GM23338 (cell line): ENCODE data around the gene POU5F2. TPM values are rescaled to one million over a fixed set of nuclear protein-coding genes. Genes with fewer than 3 reads are reported as not detected.

Experiments used
- ATAC-seq: fragments of 200-7000 bp; cut with Tn5 transposase; 3 replicates; pipeline ENCODE4 v1.9.1; 2020
- DNase-seq: peaks from one replicate; pipeline ENCODE4 v3.0.0-alpha.2; 2015; ENCODE audit warnings: low spot score
- H2AFZ ChIP-seq: fragments of 200-600 bp; sonication (generic); 2 replicates; pipeline ENCODE4 v1.8.0; 2016; ENCODE audit warnings: antibody characterized with exemption, mild to moderate bottlenecking, moderate library complexity
- H3F3A ChIP-seq: fragments of 200-600 bp; sonication (generic); replicated peaks from 2 replicates; pipeline ENCODE4 v1.8.0; 2017; ENCODE audit warnings: antibody characterized with exemption, mixed run types, low read depth
- H3K27ac ChIP-seq: fragments of 200-600 bp; sonication (generic); 2 replicates; pipeline ENCODE4 v1.6.1; 2016; ENCODE audit warnings: low read depth
- H3K27me3 ChIP-seq: fragments of 200-600 bp; sonication (generic); 2 replicates; pipeline ENCODE4 v1.8.0; 2016; ENCODE audit warnings: mild to moderate bottlenecking, mixed run types, moderate library complexity; ENCODE audit not compliant: insufficient read depth
- H3K36me3 ChIP-seq: fragments of 200-600 bp; sonication (generic); 2 replicates; pipeline ENCODE4 v1.8.0; 2016; ENCODE audit warnings: mild to moderate bottlenecking; ENCODE audit not compliant: insufficient read depth
- H3K4me1 ChIP-seq: fragments of 200-600 bp; sonication (generic); 2 replicates; pipeline ENCODE4 v1.8.0; 2016; ENCODE audit warnings: mild to moderate bottlenecking, moderate library complexity; ENCODE audit not compliant: insufficient read depth
- H3K4me2 ChIP-seq: fragments of 200-600 bp; sonication (generic); 2 replicates; pipeline ENCODE4 v1.7.1; 2017; ENCODE audit warnings: mixed run types
- H3K4me3 ChIP-seq: fragments of 200-600 bp; sonication (generic); 2 replicates; pipeline ENCODE4 v1.6.1; 2016; ENCODE audit warnings: mixed run types
- H3K79me2 ChIP-seq: fragments of 200-600 bp; sonication (generic); replicated peaks from 2 replicates; pipeline ENCODE4 v1.8.0; 2017; ENCODE audit warnings: mild to moderate bottlenecking; ENCODE audit not compliant: insufficient read depth
- H3K9me2 ChIP-seq: fragments of 200-600 bp; sonication (generic); 2 replicates; pipeline ENCODE4 v1.8.0; 2017; ENCODE audit not compliant: insufficient read depth
- H4K20me1 ChIP-seq: fragments of 200-600 bp; sonication (generic); replicated peaks from 2 replicates; pipeline ENCODE4 v1.8.0; 2017; ENCODE audit warnings: mild to moderate bottlenecking; ENCODE audit not compliant: insufficient read depth
- H3K27ac Mint-ChIP-seq: 2 replicates; pipeline ENCODE4 v1.8.0; 2020; ENCODE audit warnings: inconsistent platforms, mild to moderate bottlenecking, moderate library complexity, mixed read lengths
- H3K27me3 Mint-ChIP-seq: 3 replicates; pipeline ENCODE4 v1.8.0; 2022; ENCODE audit warnings: low read depth, mild to moderate bottlenecking, moderate library complexity, mixed read lengths, inconsistent platforms; ENCODE audit not compliant: insufficient read depth, poor library complexity
- H3K36me3 Mint-ChIP-seq: 3 replicates; pipeline ENCODE4 v1.8.0; 2021; ENCODE audit warnings: low read depth, mild to moderate bottlenecking, inconsistent platforms, moderate library complexity, mixed read lengths
- H3K4me1 Mint-ChIP-seq: 3 replicates; pipeline ENCODE4 v1.8.0; 2020; ENCODE audit warnings: mild to moderate bottlenecking, inconsistent platforms, mixed read lengths
- H3K4me3 Mint-ChIP-seq: 3 replicates; pipeline ENCODE4 v1.8.0; 2021; ENCODE audit warnings: moderate library complexity, mild to moderate bottlenecking, inconsistent platforms, mixed read lengths
- H3K9me3 Mint-ChIP-seq: 3 replicates; pipeline ENCODE4 v1.8.0; 2020; ENCODE audit warnings: moderate library complexity, mild to moderate bottlenecking, inconsistent platforms, mixed read lengths
- CREB1 ChIP-seq: fragments of 250-450 bp; sonication (Bioruptor Pico); IDR thresholded peaks from 2 replicates; pipeline ENCODE4 v1.5.0; 2020; ENCODE audit warnings: low read depth, mild to moderate bottlenecking, moderate library complexity
- EZH2 ChIP-seq: fragments of 200-600 bp; sonication (generic); IDR thresholded peaks from one replicate; pipeline ENCODE4 v1.8.0; 2017; ENCODE audit warnings: antibody characterized with exemption, mild to moderate bottlenecking, low read depth; ENCODE audit not compliant: unreplicated experiment
- EZH2phosphoT487 ChIP-seq: fragments of 200-600 bp; sonication (generic); IDR thresholded peaks from one replicate; pipeline ENCODE4 v1.8.1; 2018; ENCODE audit warnings: antibody characterized with exemption; ENCODE audit not compliant: unreplicated experiment
- NANOG ChIP-seq: IDR thresholded peaks from 2 replicates; pipeline ENCODE4 v1.6.1; 2016; ENCODE audit warnings: antibody characterized with exemption, borderline replicate concordance
- POLR2AphosphoS5 ChIP-seq: IDR thresholded peaks from 2 replicates; pipeline ENCODE4 v1.6.1; 2016; ENCODE audit warnings: antibody characterized with exemption, low read depth
- ZNF114 ChIP-seq: fragments of 250-450 bp; sonication (Bioruptor Pico); IDR thresholded peaks from 2 replicates; pipeline ENCODE4 v1.5.0; 2020; ENCODE audit warnings: mild to moderate bottlenecking, moderate library complexity
- ZNF331 ChIP-seq: fragments of 250-450 bp; sonication (Bioruptor Pico); IDR thresholded peaks from 2 replicates; pipeline ENCODE4 v1.5.0; 2020; ENCODE audit warnings: low read depth, mild to moderate bottlenecking, moderate library complexity
- ZNF462 ChIP-seq: fragments of 250-450 bp; sonication (Bioruptor Pico); IDR thresholded peaks from 2 replicates; pipeline ENCODE4 v1.5.0; 2020; ENCODE audit warnings: mild to moderate bottlenecking, moderate library complexity
- polyA plus RNA-seq: library from polyadenylated mRNA; unstranded; fragments of >200 nt; fragmentation: Nextera tagmentation; extraction: Ambion mirVana; gene quantifications from 2 replicates; pipeline ENCODE4 v1.2.1, GENCODE V29; 2016
- total RNA-seq: library from RNA; depleted of rRNA; stranded (reverse); fragments of >200 nt; shearing (Covaris generic); gene quantifications from 2 replicates; pipeline ENCODE4 v1.2.3, GENCODE V29; 2014
- TF ChIP-seq, protein P1 (sequence below): IDR thresholded peaks from 2 replicates; pipeline ENCODE4 v1.6.1; 2016; ENCODE audit warnings: antibody characterized with exemption

Gene POU5F2
- total and polyA plus RNA-seq, 2 experiments from 2014 or later = 0.11 to 0.76 TPM

GRCh38 chr5:93777620-93778019 is 36.2 kb upstream of the POU5F2 start (continued):
- no peak for TF ChIP-seq ZNF462
- TF ChIP-seq ZNF331 = no peak
- TF ChIP-seq POLR2AphosphoS5 = no peak
- TF ChIP-seq ZNF114 = no peak
- TF ChIP-seq CREB1 (CRISPR knock-in tag) = no peak
- TF ChIP-seq, protein P1, sequence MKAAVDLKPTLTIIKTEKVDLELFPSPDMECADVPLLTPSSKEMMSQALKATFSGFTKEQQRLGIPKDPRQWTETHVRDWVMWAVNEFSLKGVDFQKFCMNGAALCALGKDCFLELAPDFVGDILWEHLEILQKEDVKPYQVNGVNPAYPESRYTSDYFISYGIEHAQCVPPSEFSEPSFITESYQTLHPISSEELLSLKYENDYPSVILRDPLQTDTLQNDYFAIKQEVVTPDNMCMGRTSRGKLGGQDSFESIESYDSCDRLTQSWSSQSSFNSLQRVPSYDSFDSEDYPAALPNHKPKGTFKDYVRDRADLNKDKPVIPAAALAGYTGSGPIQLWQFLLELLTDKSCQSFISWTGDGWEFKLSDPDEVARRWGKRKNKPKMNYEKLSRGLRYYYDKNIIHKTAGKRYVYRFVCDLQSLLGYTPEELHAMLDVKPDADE = no peak
- no peak for TF ChIP-seq NANOG
- no peak for TF ChIP-seq EZH2

DNA sequence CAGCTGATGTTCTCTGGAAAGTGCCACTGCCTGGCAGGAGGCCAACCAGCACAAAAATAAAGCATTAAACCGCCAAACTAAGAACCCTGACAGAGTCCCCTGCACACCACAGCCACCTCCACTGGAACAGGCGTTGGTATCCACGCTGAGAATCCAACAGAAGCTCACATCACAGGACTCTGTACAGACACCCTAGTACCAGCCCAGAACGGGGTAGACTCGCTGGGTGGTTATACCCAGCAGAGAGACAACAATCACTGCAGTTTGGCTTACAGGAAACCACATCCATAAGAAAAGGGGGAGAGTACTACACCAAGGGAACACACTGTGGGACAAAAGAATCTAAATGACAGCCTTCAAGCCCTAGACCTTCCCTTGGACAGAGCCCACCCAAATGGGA is 15.0 kb upstream of the POU5F2 start:
- no peaks in the 10 kb centered on the region for H3K79me2 ChIP-seq
- no peak for TF ChIP-seq EZH2phosphoT487
- no peak for TF ChIP-seq ZNF462
- no peak for TF ChIP-seq CREB1 (CRISPR knock-in tag)
- TF ChIP-seq ZNF114 = no peak
- TF ChIP-seq ZNF331 = no peak

More for the DNA sequence above, 15.0 kb upstream of the POU5F2 start:
- Histone ChIP-seq H4K20me1 (no peaks in the 10 kb centered on the region), H3K9me2 (no peaks in the 10 kb centered on the region), H3F3A (no peaks in the 10 kb centered on the region), H3K4me3 (no peak overlapping the region), H3K27ac (no peak overlapping the region), H3K27me3 (no peaks in the 10 kb centered on the region), H3K4me1 (no peaks in the 10 kb centered on the region), H2AFZ (no peak overlapping the region), H3K36me3 (no peaks in the 10 kb centered on the region), H3K4me2 (no peak overlapping the region)
- ATAC-seq (peak; percentile 52; the same call in 2 of the 3 replicates), DNase-seq (no peak)
- peaks cover 2% of the 10 kb centered on the region for H3K27me3 Mint-ChIP-seq
- peaks cover 29% of the 10 kb centered on the region for H3K9me3 Mint-ChIP-seq
- H3K4me3 Mint-ChIP-seq = no peak overlapping the region
- no peak overlapping the region; the same call in 1 of the 2 replicates for H3K27ac Mint-ChIP-seq
- H3K36me3 Mint-ChIP-seq = peaks cover 26% of the 10 kb centered on the region
- H3K4me1 Mint-ChIP-seq = peaks cover 14% of the 10 kb centered on the region; the same call in 2 of the 3 replicates
